GM12801 (cell line): Measurements from ENCODE around the gene SGIP1.

ENCODE experiments used
- CTCF ChIP-seq: IDR thresholded peaks from one replicate; pipeline ENCODE4 v1.5.1; 2011; ENCODE audit warnings: control low read depth; ENCODE audit not compliant: insufficient read length; ENCODE audit errors: extremely low read depth

The SGIP1 gene

GRCh38 chr1:66684353-66684752 is 150.4 kb downstream of the SGIP1 start:
- no peak for TF ChIP-seq CTCF

- TF ChIP-seq CTCF = no peak
These were observed 151.3 kb downstream of the SGIP1 start for GRCh38 chr1:66685265-66685664.

GRCh38 chr1:66685670-66686069 is 151.7 kb downstream of the SGIP1 start:
- no peak for TF ChIP-seq CTCF

- TF ChIP-seq CTCF = no peak
These were observed 152.5 kb downstream of the SGIP1 start for GRCh38 chr1:66686406-66686805.

- TF ChIP-seq CTCF = no peak
These were observed 153.4 kb downstream of the SGIP1 start for GRCh38 chr1:66687358-66687757.

GRCh38 chr1:66690666-66691381 is 156.9 kb downstream of the SGIP1 start:
- TF ChIP-seq CTCF = no peak

- TF ChIP-seq CTCF = no peak
These were observed 158.7 kb downstream of the SGIP1 start for GRCh38 chr1:66692681-66693080.
